Panc1 (cell line): Measurements from ENCODE around the gene C9orf43. TPM values are rescaled to one million over a fixed set of nuclear protein-coding genes. Genes with fewer than 3 reads are reported as not detected.

ENCODE experiments used
- ATAC-seq: fragments of 200-7000 bp; cut with Tn5 transposase; 2 replicates; pipeline ENCODE4 v1.9.1; 2020; ENCODE audit warnings: mild to moderate bottlenecking, moderate library complexity
- BruUV-seq: library from RNA; stranded (reverse); fragments of 400-500 nt; replicated peaks from 2 replicates; lab custom pipeline; 2021; lab: Mats Ljungman, UMichigan
- CTCF ChIA-PET: fragments of 300-600 bp; sonication (Branson Sonifier 250); formaldehyde crosslinking; loops from one replicate; lab custom pipeline; 2022; ENCODE audit warnings: antibody characterized with exemption; lab: Charles Lee
- POLR2A ChIA-PET: fragments of 300-600 bp; sonication (Branson Sonifier 250); formaldehyde crosslinking; loops from one replicate; lab custom pipeline; 2022; ENCODE audit warnings: antibody characterized with exemption; lab: Charles Lee
- DNase-seq: peaks from one replicate; pipeline ENCODE4 v3.0.0-alpha.2; 2010; ENCODE audit warnings: low read depth, low spot score
- H3K27ac ChIP-seq: 2 replicates; pipeline ENCODE4 v1.5.1; 2011; ENCODE audit warnings: mild to moderate bottlenecking, low read length, inconsistent platforms
- H3K27me3 ChIP-seq: fragments of 200-500 bp; sonication (Bioruptor generic); 2 replicates; pipeline ENCODE4 v1.6.0; 2014; ENCODE audit warnings: low read length, inconsistent platforms; ENCODE audit not compliant: control insufficient read depth, insufficient read depth
- H3K36me3 ChIP-seq: fragments of 200-500 bp; sonication (Bioruptor generic); 2 replicates; pipeline ENCODE4 v1.5.1; 2014; ENCODE audit warnings: inconsistent platforms, mild to moderate bottlenecking, low read length, moderate library complexity; ENCODE audit not compliant: control insufficient read depth, insufficient read depth
- H3K4me1 ChIP-seq: 2 replicates; pipeline ENCODE4 v1.5.1; 2011; ENCODE audit warnings: inconsistent platforms, mild to moderate bottlenecking, low read length, moderate library complexity; ENCODE audit not compliant: control insufficient read depth, insufficient read depth
- H3K4me3 ChIP-seq, 2 experiments: 2 replicates each; pipeline ENCODE4 v1.5.1; 2011 to 2012; ENCODE audit warnings: low read depth in 2 of 2, low read length in 2 of 2, mild to moderate bottlenecking in 2 of 2, inconsistent platforms in 1 of 2, moderate library complexity in 1 of 2
- H3K9me3 ChIP-seq: fragments of 200-500 bp; sonication (Bioruptor generic); 2 replicates; pipeline ENCODE4 v1.5.1; 2014; ENCODE audit warnings: low read depth, mild to moderate bottlenecking, inconsistent platforms, low read length, moderate library complexity; ENCODE audit not compliant: control insufficient read depth, insufficient read depth
- POLR2AphosphoS5 ChIP-seq: IDR thresholded peaks from 2 replicates; pipeline ENCODE4 v1.6.1; 2012; ENCODE audit warnings: mild to moderate bottlenecking, low read depth, low read length, moderate library complexity
- SIN3A ChIP-seq: IDR thresholded peaks from 2 replicates; pipeline ENCODE4 v1.6.1; 2012; ENCODE audit warnings: low read depth, mild to moderate bottlenecking, low read length, moderate library complexity, borderline replicate concordance; ENCODE audit not compliant: insufficient read depth
- TCF7L2 ChIP-seq: IDR thresholded peaks from 2 replicates; pipeline ENCODE4 v1.6.1; 2011; ENCODE audit warnings: mild to moderate bottlenecking, low read depth, low read length, inconsistent platforms
- in situ Hi-C: cut with HindIII; loops from 2 replicates; pipeline ENCODE4 v1.10.0; 2016; ENCODE audit warnings: low sequenced_read_pairs, low pct_unique_long_range_greater_than_20kb
- intact Hi-C: fragments of 100-400 bp; cut with micrococcal nuclease; formaldehyde crosslinking; loops from one replicate; pipeline ENCODE4 v1.10.0; 2022; ENCODE audit not compliant: unreplicated experiment
- total RNA-seq: library from RNA; stranded (reverse); gene quantifications from one replicate; pipeline ENCODE4 v1.2.1, GENCODE V29; 2021; ENCODE audit not compliant: unreplicated experiment
- TF ChIP-seq, protein P1 (sequence below): fragments of 450-650 bp; IDR thresholded peaks from 2 replicates; pipeline ENCODE4 v1.5.1; 2017; ENCODE audit warnings: mild to moderate bottlenecking
- TF ChIP-seq, protein P2 (sequence below), 2 experiments: IDR thresholded peaks; 2 replicates each; pipeline ENCODE4 v1.6.1; 2011 to 2012; ENCODE audit warnings: low read depth in 2 of 2, control low read depth in 1 of 2, low read length in 1 of 2, mild to moderate bottlenecking in 1 of 2, moderate library complexity in 1 of 2; ENCODE audit not compliant: insufficient read depth in 1 of 2

The C9orf43 gene
- total RNA-seq, 1 experiment from 2014 or later: 1.2 TPM

DNA sequence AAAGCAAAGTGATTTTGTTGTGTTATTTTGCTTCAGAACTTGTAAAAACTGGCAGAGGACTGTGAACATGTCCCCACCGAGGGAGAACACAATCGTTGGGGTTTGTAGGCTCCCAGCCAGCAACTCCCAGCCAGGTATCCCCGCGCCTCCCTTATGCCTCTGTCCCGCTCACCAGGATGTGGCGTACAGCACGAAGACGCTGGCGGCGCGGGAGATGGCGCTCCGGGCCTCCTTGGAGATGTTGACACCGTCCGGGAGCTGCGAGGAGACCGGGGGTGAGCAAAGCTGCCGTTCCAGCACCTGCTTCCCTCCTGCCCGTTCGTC, 702 bp upstream of the C9orf43 start:
- Histone ChIP-seq H3K27me3 (no peaks in the 10 kb centered on the region), H3K36me3 (peaks cover 7% of the 10 kb centered on the region), H3K4me3 (peak overlapping the region; percentile 95 to 97), H3K27ac (peak overlapping the region; percentile 99), H3K4me1 (no peaks in the 10 kb centered on the region; the same call in 1 of the 2 replicates), H3K9me3 (no peaks in the 10 kb centered on the region)
- no TSS peak for BruUV-seq
- in situ Hi-C loops: no loop called here
- no peak for TF ChIP-seq SIN3A
- TF ChIP-seq, protein P1, sequence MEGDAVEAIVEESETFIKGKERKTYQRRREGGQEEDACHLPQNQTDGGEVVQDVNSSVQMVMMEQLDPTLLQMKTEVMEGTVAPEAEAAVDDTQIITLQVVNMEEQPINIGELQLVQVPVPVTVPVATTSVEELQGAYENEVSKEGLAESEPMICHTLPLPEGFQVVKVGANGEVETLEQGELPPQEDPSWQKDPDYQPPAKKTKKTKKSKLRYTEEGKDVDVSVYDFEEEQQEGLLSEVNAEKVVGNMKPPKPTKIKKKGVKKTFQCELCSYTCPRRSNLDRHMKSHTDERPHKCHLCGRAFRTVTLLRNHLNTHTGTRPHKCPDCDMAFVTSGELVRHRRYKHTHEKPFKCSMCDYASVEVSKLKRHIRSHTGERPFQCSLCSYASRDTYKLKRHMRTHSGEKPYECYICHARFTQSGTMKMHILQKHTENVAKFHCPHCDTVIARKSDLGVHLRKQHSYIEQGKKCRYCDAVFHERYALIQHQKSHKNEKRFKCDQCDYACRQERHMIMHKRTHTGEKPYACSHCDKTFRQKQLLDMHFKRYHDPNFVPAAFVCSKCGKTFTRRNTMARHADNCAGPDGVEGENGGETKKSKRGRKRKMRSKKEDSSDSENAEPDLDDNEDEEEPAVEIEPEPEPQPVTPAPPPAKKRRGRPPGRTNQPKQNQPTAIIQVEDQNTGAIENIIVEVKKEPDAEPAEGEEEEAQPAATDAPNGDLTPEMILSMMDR: no peak
- TF ChIP-seq, protein P2, sequence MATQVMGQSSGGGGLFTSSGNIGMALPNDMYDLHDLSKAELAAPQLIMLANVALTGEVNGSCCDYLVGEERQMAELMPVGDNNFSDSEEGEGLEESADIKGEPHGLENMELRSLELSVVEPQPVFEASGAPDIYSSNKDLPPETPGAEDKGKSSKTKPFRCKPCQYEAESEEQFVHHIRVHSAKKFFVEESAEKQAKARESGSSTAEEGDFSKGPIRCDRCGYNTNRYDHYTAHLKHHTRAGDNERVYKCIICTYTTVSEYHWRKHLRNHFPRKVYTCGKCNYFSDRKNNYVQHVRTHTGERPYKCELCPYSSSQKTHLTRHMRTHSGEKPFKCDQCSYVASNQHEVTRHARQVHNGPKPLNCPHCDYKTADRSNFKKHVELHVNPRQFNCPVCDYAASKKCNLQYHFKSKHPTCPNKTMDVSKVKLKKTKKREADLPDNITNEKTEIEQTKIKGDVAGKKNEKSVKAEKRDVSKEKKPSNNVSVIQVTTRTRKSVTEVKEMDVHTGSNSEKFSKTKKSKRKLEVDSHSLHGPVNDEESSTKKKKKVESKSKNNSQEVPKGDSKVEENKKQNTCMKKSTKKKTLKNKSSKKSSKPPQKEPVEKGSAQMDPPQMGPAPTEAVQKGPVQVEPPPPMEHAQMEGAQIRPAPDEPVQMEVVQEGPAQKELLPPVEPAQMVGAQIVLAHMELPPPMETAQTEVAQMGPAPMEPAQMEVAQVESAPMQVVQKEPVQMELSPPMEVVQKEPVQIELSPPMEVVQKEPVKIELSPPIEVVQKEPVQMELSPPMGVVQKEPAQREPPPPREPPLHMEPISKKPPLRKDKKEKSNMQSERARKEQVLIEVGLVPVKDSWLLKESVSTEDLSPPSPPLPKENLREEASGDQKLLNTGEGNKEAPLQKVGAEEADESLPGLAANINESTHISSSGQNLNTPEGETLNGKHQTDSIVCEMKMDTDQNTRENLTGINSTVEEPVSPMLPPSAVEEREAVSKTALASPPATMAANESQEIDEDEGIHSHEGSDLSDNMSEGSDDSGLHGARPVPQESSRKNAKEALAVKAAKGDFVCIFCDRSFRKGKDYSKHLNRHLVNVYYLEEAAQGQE (IDR thresholded peaks at IDR 0.05; ENCODE audit: insufficient read depth in 1 of 2, low read depth in 2 of 2, low read length in 1 of 2): no peak
- no peak for TF ChIP-seq POLR2AphosphoS5
- no peak for TF ChIP-seq TCF7L2
- no peak for DNase-seq
- intact Hi-C loops: no loop called here
- ChIA-PET POLR2A (interaction anchor here (0.7 kb wide), 1 partner anchor 8 kb away, joined by 5 read pairs; no protein-coding TSS in a partner anchor), CTCF (interaction anchor here (0.7 to 1.0 kb wide), 2 partner anchors 9 to 247 kb away, joined by 4 to 6 read pairs; partner anchors contain the start of gene ALAD)
- ATAC-seq: peak; percentile 30; the same call in 1 of the 2 replicates

DNA sequence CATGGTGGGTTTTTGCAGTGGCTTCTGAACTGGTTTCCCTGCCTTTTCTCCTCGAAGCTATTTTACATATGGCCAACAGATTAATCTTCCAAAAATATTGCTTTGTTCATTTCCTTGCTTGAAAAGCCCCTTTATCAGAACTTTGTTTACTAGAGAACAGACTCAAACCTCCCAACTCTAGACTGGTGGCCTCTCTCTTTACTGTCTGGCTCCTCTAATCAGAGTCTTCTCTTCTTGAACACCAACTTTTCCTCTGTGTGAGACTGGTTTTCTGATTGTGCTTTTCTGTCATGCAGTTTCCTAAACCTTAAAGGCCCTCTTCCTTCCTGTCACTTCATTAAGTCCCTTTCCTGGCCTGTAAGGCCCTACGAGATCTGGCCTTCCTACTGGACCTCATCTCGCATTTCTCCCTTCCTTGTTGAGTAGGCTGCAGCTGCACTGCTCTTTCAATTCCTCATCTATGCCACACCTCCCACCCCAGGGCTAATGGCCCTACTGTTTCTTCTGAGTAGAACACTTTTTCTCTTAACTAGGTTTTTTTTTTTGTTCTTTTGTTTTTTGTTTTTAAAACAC, 5.7 kb downstream of the C9orf43 start:
- Histone ChIP-seq H3K27ac (no peak overlapping the region), H3K4me3 (no peak overlapping the region), H3K36me3 (no peaks in the 10 kb centered on the region), H3K27me3 (no peaks in the 10 kb centered on the region), H3K9me3 (no peaks in the 10 kb centered on the region), H3K4me1 (no peaks in the 10 kb centered on the region)
- CTCF ChIA-PET: no interaction called here
- POLR2A ChIA-PET: no interaction called here
- intact Hi-C loops (no loop called here), in situ Hi-C loops (no loop called here)
- no peak for DNase-seq
- BruUV-seq: no TSS peak
- TF ChIP-seq, protein P1: no peak
- TF ChIP-seq SIN3A (no peak), TCF7L2 (no peak), POLR2AphosphoS5 (no peak)
- TF ChIP-seq, protein P2 (IDR thresholded peaks at IDR 0.05; ENCODE audit: insufficient read depth in 1 of 2, low read depth in 2 of 2, low read length in 1 of 2): no peak
- no peak for ATAC-seq
